Mammary epithelial cell (primary cell): ENCODE results near the gene IQGAP2.

Experiments used
- CTCF ChIP-seq, 2 donors: IDR thresholded peaks in 1 of 2; conservative IDR thresholded peaks in 1 of 2; 2 replicates each; pipeline ENCODE4 v1.5.1; 2011 to 2012; ENCODE audit warnings: inconsistent platforms in 2 of 2, low read length in 2 of 2, mild to moderate bottlenecking in 2 of 2, control low read depth in 1 of 2, low read depth in 1 of 2; ENCODE audit not compliant: insufficient read depth in 1 of 2; ENCODE audit errors: extremely low read depth in 1 of 2
- EZH2 ChIP-seq: IDR thresholded peaks from 2 replicates; pipeline ENCODE4 v1.6.1; 2012; ENCODE audit warnings: low read length, inconsistent platforms, borderline replicate concordance

DNA sequence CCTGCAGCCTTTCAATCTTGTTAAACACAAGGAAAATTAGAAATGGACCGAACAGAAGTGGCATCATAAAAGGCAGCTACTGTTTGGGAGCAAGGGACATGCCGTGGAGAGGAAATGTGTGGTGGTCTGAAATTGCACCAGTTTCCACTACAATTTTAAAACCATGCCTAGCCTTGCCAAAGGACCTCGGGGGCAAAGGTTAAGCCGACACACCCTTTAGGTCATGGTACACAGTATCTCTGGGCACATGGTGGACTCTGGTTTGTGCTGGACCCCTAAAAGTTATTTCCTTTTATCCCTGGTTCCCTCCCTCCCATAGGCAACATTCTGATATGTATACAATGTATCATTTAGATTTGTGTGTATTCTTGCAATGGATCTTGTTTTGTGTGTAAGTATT, 142.1 kb downstream of the IQGAP2 start:
- no peak for TF ChIP-seq CTCF (conservative IDR thresholded peaks at IDR 0.05 in 1 of 2, IDR thresholded peaks at IDR 0.05 in 1 of 2; ENCODE audit: extremely low read depth in 1 of 2, insufficient read depth in 1 of 2, low read depth in 1 of 2, low read length in 2 of 2)
- no peak for TF ChIP-seq EZH2
